GM19324 (cell line): ENCODE data around the gene OSBPL1A.

Experiments used
- ATAC-seq: cut with Tn5 transposase; IDR thresholded peaks from one replicate; pipeline ENCODE4 v1.9.1; 2021; ENCODE audit warnings: mild to moderate bottlenecking, moderate library complexity; ENCODE audit not compliant: unreplicated experiment, low FRiP score

Gene OSBPL1A

DNA sequence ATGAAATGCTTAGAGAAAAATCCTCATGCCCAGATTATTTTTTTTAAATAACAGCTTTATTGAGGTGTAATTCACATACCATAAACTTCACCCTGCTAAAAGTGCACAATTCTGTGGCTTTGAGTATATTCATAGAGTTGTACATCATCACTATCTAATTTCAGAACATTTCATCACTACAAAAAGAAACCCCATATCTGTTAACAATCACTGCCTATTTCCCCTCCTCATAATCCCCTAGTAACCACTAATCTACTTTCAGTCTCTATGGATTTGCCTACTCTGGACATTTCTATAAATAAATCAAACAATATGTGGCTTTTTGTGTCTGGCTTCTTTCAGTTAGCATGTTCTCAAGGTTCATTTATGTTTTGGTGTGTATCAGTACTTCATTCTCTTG is 51.4 kb downstream of the OSBPL1A start:
- ATAC-seq: no peak

DNA sequence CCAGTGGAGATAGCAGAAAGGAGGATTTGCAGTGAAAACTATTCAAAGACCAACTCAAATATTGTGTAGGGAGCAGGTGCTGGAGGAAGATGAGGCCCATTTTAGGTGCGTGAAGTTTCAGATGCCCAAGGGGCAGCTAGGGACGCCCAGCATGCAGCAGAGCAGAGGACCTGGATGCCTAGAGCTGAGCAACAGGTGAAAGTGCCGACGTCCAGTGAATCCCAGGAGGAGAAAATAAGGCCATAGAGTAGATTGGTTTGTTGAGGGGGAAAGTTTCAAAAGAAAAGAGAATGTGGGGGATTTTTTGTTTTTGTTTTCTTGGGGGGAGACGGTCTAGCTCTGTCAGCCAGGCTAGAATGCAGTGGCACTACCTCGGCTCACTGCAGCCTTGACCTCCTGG is 53.1 kb downstream of the OSBPL1A start:
- no peak for ATAC-seq

- no peak for ATAC-seq
These were observed 55.3 kb downstream of the OSBPL1A start for GRCh38 chr18:24342347-24342746.

- no peak for ATAC-seq
These were observed 56.3 kb downstream of the OSBPL1A start for GRCh38 chr18:24341361-24341760.

DNA sequence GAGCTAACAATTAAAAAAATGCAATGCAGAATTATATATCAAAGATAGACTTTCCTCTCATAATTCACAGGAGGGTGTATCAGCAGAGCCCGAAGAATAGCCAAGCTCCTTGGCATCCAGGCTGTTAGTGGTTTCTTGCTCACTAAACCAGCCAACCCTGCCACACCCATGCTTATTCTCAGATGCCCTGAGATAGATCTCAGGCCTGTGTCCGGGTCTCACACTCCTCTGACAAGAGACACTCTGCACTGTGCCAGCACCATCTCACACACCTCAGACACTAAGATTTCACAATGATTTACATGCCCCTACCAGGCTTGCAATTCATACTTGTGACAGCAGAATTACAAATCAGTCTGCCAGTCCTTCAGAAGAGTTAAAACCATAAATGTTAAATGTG is 64.5 kb downstream of the OSBPL1A start:
- no peak for ATAC-seq

DNA sequence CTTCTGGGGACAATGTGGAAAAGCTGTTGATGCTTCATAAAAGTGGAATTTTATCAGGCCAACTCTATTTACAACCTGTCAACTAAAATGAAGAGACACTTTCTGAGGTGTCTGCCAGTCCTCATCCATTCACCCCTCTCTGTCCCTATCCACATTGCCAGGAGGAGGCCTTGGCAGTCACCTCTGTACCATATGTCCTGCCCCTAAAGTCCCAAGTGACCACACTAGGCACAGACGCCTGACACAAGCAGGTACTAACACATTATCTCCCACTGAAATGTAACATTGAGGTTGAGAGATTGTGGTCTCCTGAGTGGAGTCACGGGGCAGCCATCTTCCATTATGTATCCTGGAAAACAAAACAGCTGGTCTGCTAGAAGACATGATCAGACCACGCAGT is 71.4 kb downstream of the OSBPL1A start:
- no peak for ATAC-seq

DNA sequence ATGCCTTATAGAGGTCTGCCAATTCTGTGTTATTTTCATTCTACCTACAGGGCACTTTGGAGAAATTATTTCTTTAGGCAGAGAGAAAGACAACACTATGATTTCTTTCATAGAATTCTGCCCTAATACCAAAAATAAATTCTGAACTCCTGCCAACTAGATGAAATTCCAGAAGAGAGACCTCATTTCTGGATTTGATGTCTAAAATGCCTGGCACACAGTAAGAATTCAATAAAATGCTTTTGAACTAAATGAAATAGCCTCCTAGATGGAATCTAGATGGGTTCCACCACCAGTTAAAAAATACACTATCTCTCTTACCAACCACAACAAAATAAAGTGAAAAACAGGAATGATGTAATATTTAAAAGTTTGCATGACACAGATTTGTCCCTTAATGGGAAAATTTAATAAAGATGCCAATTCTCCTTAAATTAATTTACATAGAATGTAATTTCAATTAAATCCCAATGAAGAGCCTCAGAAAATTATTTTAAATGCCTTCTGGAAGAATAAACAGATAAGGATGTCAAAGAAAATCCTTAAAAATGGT is 75.0 kb downstream of the OSBPL1A start:
- no peak for ATAC-seq

- no peak for ATAC-seq
These were observed 76.6 kb downstream of the OSBPL1A start for GRCh38 chr18:24321071-24321470.

- ATAC-seq: no peak
These were observed 77.9 kb downstream of the OSBPL1A start for GRCh38 chr18:24319757-24320156.

DNA sequence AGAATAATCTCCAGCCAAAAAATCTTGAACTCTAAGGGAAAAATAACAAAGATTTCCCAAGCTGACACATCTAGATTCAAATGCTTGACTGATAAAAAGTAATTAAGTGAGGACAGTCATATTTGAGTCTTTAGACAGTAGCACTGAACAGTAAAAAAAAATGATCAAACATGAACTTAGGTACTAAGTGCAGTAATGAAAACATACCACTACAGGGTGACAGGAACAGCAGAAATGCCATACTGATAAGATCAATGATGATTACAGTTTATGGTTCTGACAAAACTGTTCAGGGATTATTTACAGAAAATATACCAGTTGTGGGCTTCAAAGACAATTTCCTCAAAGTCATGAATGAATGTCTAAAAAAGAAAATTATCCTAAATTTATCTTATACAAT is 80.3 kb downstream of the OSBPL1A start:
- no peak for ATAC-seq

GRCh38 chr18:24315170-24315569 is 82.5 kb downstream of the OSBPL1A start:
- ATAC-seq: no peak

DNA sequence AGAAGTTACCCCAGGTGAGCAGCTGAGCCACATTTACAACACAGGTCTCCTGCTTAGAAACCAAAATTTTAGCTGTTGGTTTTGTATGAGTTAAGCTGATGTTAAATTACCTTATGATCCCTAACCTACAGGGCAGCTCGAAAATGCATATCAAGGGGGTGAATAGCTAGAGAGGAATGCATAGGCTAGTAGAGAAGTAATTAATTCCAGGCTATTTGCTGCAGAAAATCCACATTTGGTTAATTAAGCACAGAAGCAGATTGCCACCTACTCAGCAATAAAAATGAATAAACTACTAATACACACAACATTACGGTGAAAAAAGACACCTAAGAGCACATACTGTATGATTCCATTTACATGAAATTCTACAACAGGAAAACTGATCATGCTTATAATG is 91.4 kb downstream of the OSBPL1A start:
- no peak for ATAC-seq

- no peak for ATAC-seq
These were observed 96.9 kb downstream of the OSBPL1A start for GRCh38 chr18:24300703-24301102.

DNA sequence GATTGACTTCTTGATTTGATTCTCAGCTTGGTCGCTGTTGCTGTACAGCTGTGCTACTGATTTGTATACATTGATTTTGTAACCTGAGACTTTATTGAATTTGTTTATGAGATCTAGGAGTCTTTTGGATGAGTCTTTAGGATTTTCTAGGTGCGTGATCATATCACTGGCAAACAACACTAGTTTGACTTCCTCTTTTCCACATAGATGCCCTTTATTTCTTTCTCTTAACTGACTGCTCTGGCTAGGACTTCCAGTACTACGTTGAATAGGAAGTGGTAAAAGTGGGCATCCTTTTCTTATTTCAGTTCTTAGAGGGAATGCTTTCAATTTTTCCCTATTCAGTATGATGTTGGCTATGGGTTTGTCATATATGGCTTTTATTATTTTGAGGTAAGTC is 101.3 kb downstream of the OSBPL1A start:
- ATAC-seq: no peak

DNA sequence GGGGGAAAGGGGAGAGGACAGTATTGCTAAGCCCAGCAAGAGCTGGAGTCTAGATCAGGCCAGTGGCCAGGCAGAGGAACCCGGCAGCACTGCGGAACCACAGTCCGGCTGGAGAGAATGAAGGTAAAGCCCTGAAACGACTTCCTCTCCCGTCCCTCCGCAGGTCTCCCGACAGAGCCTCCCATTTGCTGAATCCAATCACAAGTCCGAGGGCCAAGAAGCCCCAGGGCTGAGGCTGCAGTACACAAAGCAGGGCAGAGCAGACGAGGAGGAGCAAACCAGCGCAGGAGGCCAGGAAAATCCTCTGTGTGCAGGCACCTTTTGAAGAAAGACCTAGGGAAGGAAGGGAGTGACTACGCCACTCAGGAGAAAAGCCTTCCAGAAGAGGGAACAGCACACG is 104.4 kb downstream of the OSBPL1A start:
- ATAC-seq: no peak

DNA sequence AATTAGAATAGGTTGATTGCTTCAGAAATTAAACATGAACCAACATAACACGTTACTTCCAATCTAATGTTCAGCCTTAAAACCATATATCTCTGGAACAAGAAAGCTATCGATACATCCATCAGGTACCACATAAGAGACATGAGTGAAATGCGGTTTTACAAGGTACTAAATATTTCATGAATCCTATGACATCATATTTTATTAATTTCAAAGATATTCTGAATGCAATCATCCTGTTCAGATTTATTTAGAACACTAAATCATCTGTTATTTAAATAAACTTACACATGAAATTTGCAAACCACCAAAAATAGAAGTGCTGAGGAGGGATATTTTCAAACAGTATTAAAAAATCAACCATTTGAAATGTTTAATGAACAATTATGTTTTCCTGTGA is 119.0 kb downstream of the OSBPL1A start:
- no peak for ATAC-seq

- ATAC-seq: no peak
These were observed 120.0 kb downstream of the OSBPL1A start for GRCh38 chr18:24277516-24278195.

DNA sequence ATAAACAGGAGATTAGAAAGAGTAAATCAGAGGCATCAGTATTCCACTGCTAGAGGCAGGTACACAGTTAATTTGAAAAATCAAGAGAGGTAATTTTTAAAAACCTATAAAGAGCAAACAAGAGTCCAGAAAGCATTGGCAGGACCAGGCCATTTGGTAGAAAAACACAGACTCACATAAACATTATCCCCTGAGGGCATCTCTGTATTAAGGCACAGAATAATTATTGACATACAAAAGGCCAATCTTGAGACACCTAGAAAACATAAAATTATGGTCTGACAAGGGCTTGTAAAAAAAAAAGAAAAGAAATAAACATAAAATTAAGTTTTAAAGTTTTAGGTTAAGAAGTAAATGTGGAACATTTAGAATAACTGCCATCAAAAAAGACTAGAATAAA is 120.6 kb downstream of the OSBPL1A start:
- no peak for ATAC-seq

DNA sequence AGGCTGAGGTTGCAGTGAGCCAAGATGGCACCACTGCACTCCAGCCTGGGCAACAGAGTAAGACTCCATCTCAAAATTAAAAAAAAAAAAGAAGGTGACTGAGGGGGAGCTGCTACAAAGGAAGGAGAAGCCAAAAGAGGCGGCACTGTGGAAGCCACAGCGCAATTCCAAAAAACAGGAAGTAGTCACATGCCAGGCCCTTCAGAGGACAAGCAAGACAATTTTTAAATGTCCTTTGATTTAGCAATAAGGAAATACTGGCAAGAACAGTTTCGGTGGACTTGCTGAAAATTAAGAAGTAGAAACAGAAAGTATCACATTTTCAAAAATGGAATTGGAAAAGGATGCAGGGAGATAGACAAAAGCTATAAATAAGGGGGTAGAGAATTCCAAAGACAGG is 122.8 kb downstream of the OSBPL1A start:
- ATAC-seq: no peak

- ATAC-seq: no peak
These were observed 124.0 kb downstream of the OSBPL1A start for GRCh38 chr18:24273596-24273995.

DNA sequence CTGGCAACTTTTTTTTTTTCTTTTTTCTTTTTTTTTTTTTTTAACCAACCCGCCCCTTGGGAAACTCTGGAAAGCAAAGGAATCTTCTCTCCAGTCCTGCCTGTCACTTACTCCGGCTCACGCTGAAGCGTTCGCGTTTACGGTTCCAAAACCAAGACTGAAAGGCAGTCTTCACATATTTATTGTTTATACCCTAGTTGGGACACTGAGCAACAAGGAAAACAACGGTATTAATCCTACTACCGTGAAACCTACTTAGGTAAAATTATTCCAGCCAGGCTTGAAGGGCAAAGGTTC is 125.4 kb downstream of the OSBPL1A start:
- no peak for ATAC-seq

DNA sequence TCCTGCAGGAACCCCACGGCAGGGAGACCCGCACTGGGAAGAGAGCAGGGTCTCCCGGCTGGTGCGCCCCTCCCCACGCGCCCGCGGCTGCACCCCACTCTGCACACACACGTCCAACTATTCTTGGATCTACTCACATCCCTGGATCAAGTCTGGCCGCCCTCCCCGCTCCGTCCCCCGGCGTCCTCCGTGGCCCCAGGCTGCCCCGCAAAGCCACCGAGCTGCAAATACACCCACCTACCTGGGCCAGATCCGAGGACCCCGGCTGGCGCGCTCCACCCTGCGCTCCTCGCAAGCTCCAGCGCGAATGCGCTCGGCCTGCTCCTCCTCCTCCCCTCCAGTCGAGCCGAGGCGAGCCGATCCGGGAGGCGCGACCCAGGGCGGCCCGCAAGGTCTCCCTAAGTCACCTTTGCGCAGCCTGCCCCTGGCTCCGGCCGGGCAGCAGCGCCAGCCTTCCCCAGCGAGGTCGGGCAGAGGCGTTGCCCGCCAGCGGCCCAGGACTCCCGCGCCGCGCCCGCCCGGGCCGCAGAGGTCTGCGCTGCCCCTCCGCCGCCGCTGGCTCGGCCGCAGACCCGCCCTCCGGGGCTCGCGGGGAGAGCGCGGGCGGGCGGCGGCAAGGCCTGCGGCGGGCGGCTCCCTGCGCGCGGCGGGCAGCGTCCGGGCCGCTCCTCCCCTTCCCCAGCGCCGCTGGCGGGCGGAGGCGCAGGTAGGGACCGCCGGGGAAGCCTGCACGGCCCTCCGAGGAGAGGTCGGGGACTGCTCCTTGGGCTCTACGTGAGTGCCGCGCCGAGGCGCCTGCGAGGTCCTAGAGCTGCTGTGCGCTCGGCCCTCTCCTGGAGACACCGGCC is 126.0 kb downstream of the OSBPL1A start:
- ATAC-seq: no peak
